Measurements from ENCODE around the gene IL6. TPM values are rescaled to one million over a fixed set of nuclear protein-coding genes. Genes with fewer than 3 reads are reported as not detected.
"Not testable (repeated sequence)": the region's sequence is repeated elsewhere in the genome, so short reads cannot be mapped to it uniquely, and the experiment has no call there.

The IL6 gene
- total RNA-seq, 1 experiment from 2014 or later, result 27.7 TPM

DNA sequence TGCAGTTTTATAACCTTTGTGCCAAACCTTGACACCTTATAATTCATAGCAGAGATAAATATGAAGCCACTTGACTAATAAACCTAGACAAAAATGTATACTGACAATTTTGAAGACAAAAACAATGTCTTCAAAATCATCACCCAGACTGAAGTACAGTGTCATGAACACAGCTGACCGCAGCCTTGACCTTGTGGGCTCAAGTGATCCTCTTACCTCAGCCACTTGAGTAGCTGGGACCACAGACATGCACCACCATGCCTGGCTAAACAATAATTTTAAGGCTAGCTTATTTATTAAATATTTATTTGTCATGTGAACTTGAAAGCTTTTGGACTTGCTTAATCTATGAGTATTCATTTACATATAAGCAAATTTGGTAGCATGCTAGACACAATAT lies 24.3 kb downstream of the IL6 start:
- DNase-seq (ENCODE audit: low read depth, low spot score), result no peak
- in situ Hi-C loops (cut with HindIII; ENCODE audit: low pct_unique_long_range_greater_than_20kb, low sequenced_read_pairs), result no loop called here

DNA sequence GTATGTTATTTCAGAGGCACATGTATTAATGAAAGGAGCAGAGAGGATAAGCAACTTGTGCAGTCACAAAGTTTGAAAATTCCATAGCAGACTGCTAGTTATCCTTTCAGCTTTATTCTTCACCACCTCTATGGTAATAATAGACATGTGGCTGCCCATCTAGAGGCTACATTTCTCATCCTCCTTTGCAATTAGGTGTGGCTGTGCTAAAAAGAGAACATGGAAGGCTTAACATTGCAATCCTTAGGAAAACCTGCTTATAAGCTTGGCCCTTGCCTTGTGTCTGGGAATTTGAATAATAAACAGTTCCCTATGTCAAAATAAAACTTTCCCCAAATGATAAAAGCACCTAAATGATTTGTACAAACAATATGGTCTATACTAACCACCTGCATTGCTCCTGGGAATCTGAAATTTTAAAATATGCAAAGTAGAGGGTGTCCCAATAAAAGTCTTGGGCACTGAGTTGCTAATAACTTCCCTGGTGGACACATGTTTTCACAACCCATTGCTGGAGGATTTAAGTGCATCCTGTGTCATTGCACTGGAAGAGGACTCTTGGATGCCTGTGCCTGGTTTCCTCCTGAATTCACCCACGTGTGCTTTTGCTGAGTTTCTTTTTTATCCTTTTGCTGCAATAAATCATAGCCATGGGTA lies 30.5 kb downstream of the IL6 start:
- in situ Hi-C loops (cut with HindIII; ENCODE audit: low pct_unique_long_range_greater_than_20kb, low sequenced_read_pairs), result loop anchor here (5.0 kb wide), 1 partner anchor 200 kb away; no protein-coding TSS in a partner anchor
- DNase-seq (ENCODE audit: low read depth, low spot score), result peak; percentile 53

- DNase-seq (ENCODE audit: low read depth, low spot score), result peak; percentile 100
- in situ Hi-C loops (cut with HindIII; ENCODE audit: low pct_unique_long_range_greater_than_20kb, low sequenced_read_pairs), result loop anchor here (5.0 kb wide), 1 partner anchor 201 kb away; no protein-coding TSS in a partner anchor
Measured at GRCh38 chr7:22758576-22758975, 31.6 kb downstream of the IL6 start.

DNA sequence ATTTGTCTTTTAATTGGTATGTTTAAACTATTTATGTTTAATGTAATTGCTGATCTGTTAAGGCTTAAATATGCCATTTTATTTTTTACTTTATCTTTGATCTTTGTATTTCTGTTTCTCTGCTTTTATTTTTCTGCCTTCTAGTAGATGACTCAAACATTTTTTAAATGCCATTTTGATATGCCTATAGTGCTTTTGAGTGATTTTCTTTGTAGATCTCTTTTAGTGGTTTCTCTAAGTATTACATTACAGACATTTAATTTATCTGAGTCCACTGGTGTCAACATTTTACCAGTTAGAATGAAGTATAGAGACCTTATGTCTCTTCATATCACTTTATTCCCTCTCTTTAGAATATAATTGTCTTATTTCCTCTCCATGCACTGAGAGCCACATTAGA lies 32.7 kb downstream of the IL6 start:
- in situ Hi-C loops (cut with HindIII; ENCODE audit: low pct_unique_long_range_greater_than_20kb, low sequenced_read_pairs), result loop anchor here (5.0 kb wide), 1 partner anchor 202 kb away; no protein-coding TSS in a partner anchor
- DNase-seq (ENCODE audit: low read depth, low spot score), result no peak

DNA sequence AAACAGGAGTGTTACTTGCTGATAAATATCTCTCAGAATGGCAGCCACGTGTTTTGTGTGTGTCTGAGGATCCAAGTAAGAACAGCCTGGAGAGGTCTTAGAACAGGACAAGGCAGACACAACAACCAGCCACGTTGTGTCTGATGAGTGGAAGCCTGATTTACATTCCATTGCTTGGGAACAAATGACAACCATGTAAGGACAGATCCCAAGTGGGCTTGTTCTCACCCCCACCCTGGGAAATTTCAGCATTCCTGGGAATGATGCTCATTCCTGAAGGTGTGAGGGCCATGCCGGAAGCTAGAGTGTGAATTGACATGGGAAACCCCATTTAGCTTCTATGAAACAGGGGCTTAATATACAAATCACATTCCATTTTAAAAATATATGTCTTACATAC lies 35.9 kb downstream of the IL6 start:
- in situ Hi-C loops (cut with HindIII; ENCODE audit: low pct_unique_long_range_greater_than_20kb, low sequenced_read_pairs), result no loop called here
- no peak for DNase-seq (ENCODE audit: low read depth, low spot score)

- no peak for DNase-seq (ENCODE audit: low read depth, low spot score)
- in situ Hi-C loops (cut with HindIII; ENCODE audit: low pct_unique_long_range_greater_than_20kb, low sequenced_read_pairs), result no loop called here
Measured at GRCh38 chr7:22765609-22766008, 38.6 kb downstream of the IL6 start.

GRCh38 chr7:22771194-22771871 lies 44.3 kb downstream of the IL6 start:
- no peak for DNase-seq (ENCODE audit: low read depth, low spot score)
- in situ Hi-C loops (cut with HindIII; ENCODE audit: low pct_unique_long_range_greater_than_20kb, low sequenced_read_pairs), result no loop called here

GRCh38 chr7:22771872-22772228 lies 44.9 kb downstream of the IL6 start:
- in situ Hi-C loops (cut with HindIII; ENCODE audit: low pct_unique_long_range_greater_than_20kb, low sequenced_read_pairs), result no loop called here
- no peak for DNase-seq (ENCODE audit: low read depth, low spot score)

GRCh38 chr7:22772885-22773284 lies 45.9 kb downstream of the IL6 start:
- in situ Hi-C loops (cut with HindIII; ENCODE audit: low pct_unique_long_range_greater_than_20kb, low sequenced_read_pairs), result no loop called here
- no peak for DNase-seq (ENCODE audit: low read depth, low spot score)

DNA sequence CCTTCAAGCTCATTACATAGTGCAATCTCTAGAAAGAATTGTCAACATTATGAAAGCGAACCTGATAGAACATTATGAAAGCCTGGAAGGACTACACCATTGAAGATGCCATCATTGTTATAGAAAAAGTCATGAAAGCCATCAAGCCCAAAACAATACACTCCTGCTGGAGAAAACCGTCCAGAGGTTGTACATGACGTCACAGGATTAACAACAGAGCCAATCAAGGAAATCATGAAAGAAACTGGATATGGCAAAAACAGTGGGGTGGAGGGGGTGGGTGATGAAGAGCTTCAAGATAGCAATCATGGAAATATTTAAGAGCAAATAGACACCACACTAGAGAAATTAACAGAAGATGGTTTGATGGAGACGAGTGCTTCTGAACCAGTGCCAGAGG lies 50.0 kb downstream of the IL6 start:
- in situ Hi-C loops (cut with HindIII; ENCODE audit: low pct_unique_long_range_greater_than_20kb, low sequenced_read_pairs), result no loop called here

DNA sequence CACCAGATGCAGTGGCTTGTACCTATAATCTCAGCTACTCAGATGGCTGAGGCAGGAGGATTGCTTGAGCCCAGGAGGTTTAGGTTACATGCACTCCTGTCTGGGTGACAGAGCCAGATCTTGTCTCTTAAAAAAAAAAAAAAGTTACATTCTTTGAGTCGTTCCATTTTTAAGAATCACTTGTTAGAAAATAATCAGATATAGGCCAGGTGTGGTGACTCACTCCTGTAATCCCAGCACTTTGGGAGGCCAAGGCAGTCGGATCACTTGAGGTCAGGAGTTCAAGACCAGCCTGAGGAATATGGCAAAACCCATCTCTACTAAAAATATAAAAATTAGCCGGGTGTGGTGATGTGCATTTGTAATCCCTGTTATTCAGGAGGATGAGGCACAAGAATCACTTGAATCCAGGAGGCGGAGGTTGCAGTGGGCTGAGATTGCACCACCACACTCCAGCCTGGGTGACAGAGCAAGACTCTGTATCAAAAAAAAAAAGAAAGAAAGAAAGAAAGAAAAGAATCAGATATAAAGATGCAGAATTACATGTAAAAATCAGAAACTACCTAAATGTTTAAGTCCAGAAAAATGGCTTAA lies 52.8 kb downstream of the IL6 start:
- DNase-seq (ENCODE audit: low read depth, low spot score); in situ Hi-C loops (cut with HindIII; ENCODE audit: low pct_unique_long_range_greater_than_20kb, low sequenced_read_pairs): not testable (repeated sequence)

More for the DNA sequence above, 50.0 kb downstream of the IL6 start:
- DNase-seq (ENCODE audit: low read depth, low spot score), result no peak

DNA sequence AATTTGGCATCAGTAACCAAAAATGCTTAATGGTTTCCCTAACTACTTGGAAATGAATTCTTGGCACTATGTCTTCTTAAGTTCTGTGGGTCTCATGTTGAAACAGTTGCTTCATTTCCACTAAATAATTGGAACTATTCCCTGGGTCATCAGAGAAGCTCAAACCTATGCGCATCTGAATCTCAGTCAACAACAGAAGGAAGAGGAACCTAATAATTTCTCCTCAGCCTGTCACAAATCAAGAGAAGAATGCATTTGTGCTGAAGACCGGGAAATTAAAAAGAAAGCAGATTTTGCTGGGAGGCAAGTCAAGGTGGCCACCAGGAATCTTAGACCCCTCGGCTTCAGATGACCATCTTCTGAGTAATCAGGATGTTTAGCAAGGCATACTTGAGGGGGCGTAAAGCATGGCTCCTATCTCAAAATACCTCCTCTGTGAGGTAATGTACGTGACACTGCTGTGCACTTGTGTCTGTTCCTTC lies 54.3 kb downstream of the IL6 start:
- in situ Hi-C loops (cut with HindIII; ENCODE audit: low pct_unique_long_range_greater_than_20kb, low sequenced_read_pairs), result no loop called here
- DNase-seq (ENCODE audit: low read depth, low spot score), result no peak

Other genes with a start within 250 kb of the IL6 start
- 61.7 and 64.1 TPM in 2 replicates for gene STEAP1B, start 227.0 kb upstream of the IL6 start, total RNA-seq (2014; rRNA removed; shearing (Covaris generic))
- gene TOMM7, start 95.6 kb downstream of the IL6 start, total RNA-seq (2014; rRNA removed; shearing (Covaris generic)), result 1,169 and 1,313 TPM in 2 replicates

Measured in SK-MEL-5 (cell line).